PC-3 (cell line): Measurements from ENCODE around the gene C22orf15. TPM values are rescaled to one million over a fixed set of nuclear protein-coding genes. Genes with fewer than 3 reads are reported as not detected.

Experiments used
- ATAC-seq: fragments of 200-7000 bp; cut with Tn5 transposase; 2 replicates; pipeline ENCODE4 v1.9.1; 2020; ENCODE audit warnings: mild to moderate bottlenecking, moderate library complexity
- BruUV-seq: library from RNA; stranded (reverse); fragments of 400-500 nt; replicated peaks from 2 replicates; lab custom pipeline; 2021; lab: Mats Ljungman, UMichigan
- CTCF ChIA-PET: fragments of 300-600 bp; sonication (Branson Sonifier 250); formaldehyde crosslinking; loops from one replicate; lab custom pipeline; 2022; ENCODE audit warnings: antibody characterized with exemption; lab: Charles Lee
- POLR2A ChIA-PET: fragments of 300-600 bp; sonication (Branson Sonifier 250); formaldehyde crosslinking; loops from one replicate; lab custom pipeline; 2022; ENCODE audit warnings: antibody characterized with exemption; ENCODE audit not compliant: unreplicated experiment; lab: Charles Lee
- DNase-seq: peaks from one replicate; pipeline ENCODE4 v3.0.0-alpha.2; 2015
- H2AFZ ChIP-seq: fragments of 300-600 bp; sonication (generic); 2 replicates; pipeline ENCODE4 v1.6.0; 2016; ENCODE audit warnings: antibody characterized with exemption, low read length
- H3F3A ChIP-seq: fragments of 300-600 bp; sonication (generic); one replicate; pipeline ENCODE4 v1.6.0; 2017; ENCODE audit warnings: antibody characterized with exemption, low read length, control low read depth, mild to moderate bottlenecking; ENCODE audit not compliant: unreplicated experiment
- H3K27ac ChIP-seq: fragments of 300-600 bp; sonication (generic); 2 replicates; pipeline ENCODE4 v1.5.1; 2016; ENCODE audit warnings: mild to moderate bottlenecking, low read length
- H3K27me3 ChIP-seq: fragments of 300-600 bp; sonication (generic); 2 replicates; pipeline ENCODE4 v1.6.1; 2016; ENCODE audit warnings: low read length, mixed read lengths
- H3K36me3 ChIP-seq: fragments of 300-600 bp; sonication (generic); 2 replicates; pipeline ENCODE4 v1.6.1; 2016; ENCODE audit warnings: low read depth, mixed run types, low read length, mixed read lengths
- H3K4me1 ChIP-seq: fragments of 300-600 bp; sonication (generic); 2 replicates; pipeline ENCODE4 v1.5.1; 2016; ENCODE audit warnings: low read length; ENCODE audit not compliant: insufficient read depth
- H3K4me2 ChIP-seq: fragments of 300-600 bp; sonication (generic); 2 replicates; pipeline ENCODE4 v1.6.0; 2016; ENCODE audit warnings: low read length
- H3K4me3 ChIP-seq: fragments of 300-600 bp; sonication (generic); 2 replicates; pipeline ENCODE4 v1.5.1; 2016; ENCODE audit warnings: mild to moderate bottlenecking, low read length, mixed read lengths
- H3K79me2 ChIP-seq: fragments of 300-600 bp; sonication (generic); 2 replicates; pipeline ENCODE4 v1.6.1; 2017; ENCODE audit warnings: low read length, mixed read lengths
- H3K9ac ChIP-seq: fragments of 300-600 bp; sonication (generic); 2 replicates; pipeline ENCODE4 v1.6.0; 2016; ENCODE audit warnings: mild to moderate bottlenecking, low read length
- H3K9me2 ChIP-seq: fragments of 300-600 bp; sonication (generic); replicated peaks from 2 replicates; pipeline ENCODE4 v1.6.1; 2016; ENCODE audit warnings: mixed run types, low read length, mixed read lengths
- H3K9me3 ChIP-seq: fragments of 300-600 bp; sonication (generic); 2 replicates; pipeline ENCODE4 v1.6.1; 2016; ENCODE audit warnings: low read length, mixed read lengths
- H4K20me1 ChIP-seq: fragments of 300-600 bp; sonication (generic); 2 replicates; pipeline ENCODE4 v1.6.1; 2016; ENCODE audit warnings: low read length, mixed read lengths
- EZH2 ChIP-seq: fragments of 300-600 bp; sonication (generic); IDR thresholded peaks from one replicate; pipeline ENCODE4 v1.6.1; 2017; ENCODE audit warnings: antibody characterized with exemption, mild to moderate bottlenecking, low read length; ENCODE audit not compliant: unreplicated experiment
- EZH2phosphoT487 ChIP-seq: fragments of 300-600 bp; sonication (generic); IDR thresholded peaks from 2 replicates; pipeline ENCODE4 v1.6.1; 2018; ENCODE audit warnings: mild to moderate bottlenecking, antibody characterized with exemption, low read length, borderline replicate concordance
- intact Hi-C: fragments of 100-400 bp; cut with micrococcal nuclease; formaldehyde crosslinking; loops from 2 replicates; pipeline ENCODE4 v1.9.0; 2023
- total RNA-seq: library from RNA; depleted of rRNA; stranded (reverse); fragments of >200 nt; gene quantifications from 2 replicates; pipeline ENCODE4 v1.2.3, GENCODE V29; 2014
- TF ChIP-seq, protein P1 (sequence below): fragments of 300-600 bp; sonication (generic); conservative IDR thresholded peaks from 2 replicates; pipeline ENCODE4 v1.5.1; 2017; ENCODE audit warnings: antibody characterized with exemption, low read depth, mild to moderate bottlenecking, low read length

C22orf15 gene
- total RNA-seq, 1 experiment from 2014 or later: not detected

DNA sequence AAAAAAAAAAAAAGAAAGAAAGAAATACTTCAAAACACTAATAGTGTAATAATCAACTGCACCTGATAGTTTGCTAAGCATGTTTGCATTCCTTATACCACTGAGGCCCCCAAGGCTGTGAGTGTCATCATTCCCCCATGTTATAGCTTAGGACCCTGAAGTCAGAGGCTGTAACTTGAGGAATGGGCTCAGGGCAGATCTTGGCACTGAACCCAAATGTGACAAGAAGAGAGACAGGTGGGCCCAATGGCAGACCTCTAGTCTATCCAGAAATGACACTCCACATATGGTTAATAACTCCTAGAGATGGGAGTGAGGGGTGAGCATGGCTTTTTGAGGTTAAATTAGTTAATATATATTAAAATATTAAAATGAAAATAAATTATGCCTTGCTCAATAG lies 25.1 kb upstream of the C22orf15 start:
- H3K27me3 ChIP-seq: no peaks in the 10 kb centered on the region
- H3K9me3 ChIP-seq: no peaks in the 10 kb centered on the region
- H3K79me2 ChIP-seq: no peaks in the 10 kb centered on the region
- ChIA-PET CTCF (no interaction called here), POLR2A (no interaction called here)
- H3F3A ChIP-seq: no peaks in the 10 kb centered on the region
- DNase-seq (no peak), ATAC-seq (no peak)
- H3K9me2 ChIP-seq: no peaks in the 10 kb centered on the region
- H2AFZ ChIP-seq: no peak overlapping the region
- intact Hi-C loops: no loop called here
- H3K4me3 ChIP-seq: no peak overlapping the region
- no peak overlapping the region for H3K27ac ChIP-seq
- no peak overlapping the region for H3K9ac ChIP-seq
- no peaks in the 10 kb centered on the region for H4K20me1 ChIP-seq
- no TSS peak for BruUV-seq
- TF ChIP-seq EZH2 (no peak), EZH2phosphoT487 (no peak)
- TF ChIP-seq, protein P1, sequence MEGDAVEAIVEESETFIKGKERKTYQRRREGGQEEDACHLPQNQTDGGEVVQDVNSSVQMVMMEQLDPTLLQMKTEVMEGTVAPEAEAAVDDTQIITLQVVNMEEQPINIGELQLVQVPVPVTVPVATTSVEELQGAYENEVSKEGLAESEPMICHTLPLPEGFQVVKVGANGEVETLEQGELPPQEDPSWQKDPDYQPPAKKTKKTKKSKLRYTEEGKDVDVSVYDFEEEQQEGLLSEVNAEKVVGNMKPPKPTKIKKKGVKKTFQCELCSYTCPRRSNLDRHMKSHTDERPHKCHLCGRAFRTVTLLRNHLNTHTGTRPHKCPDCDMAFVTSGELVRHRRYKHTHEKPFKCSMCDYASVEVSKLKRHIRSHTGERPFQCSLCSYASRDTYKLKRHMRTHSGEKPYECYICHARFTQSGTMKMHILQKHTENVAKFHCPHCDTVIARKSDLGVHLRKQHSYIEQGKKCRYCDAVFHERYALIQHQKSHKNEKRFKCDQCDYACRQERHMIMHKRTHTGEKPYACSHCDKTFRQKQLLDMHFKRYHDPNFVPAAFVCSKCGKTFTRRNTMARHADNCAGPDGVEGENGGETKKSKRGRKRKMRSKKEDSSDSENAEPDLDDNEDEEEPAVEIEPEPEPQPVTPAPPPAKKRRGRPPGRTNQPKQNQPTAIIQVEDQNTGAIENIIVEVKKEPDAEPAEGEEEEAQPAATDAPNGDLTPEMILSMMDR: no peak
- H3K4me2 ChIP-seq: no peak overlapping the region
- no peaks in the 10 kb centered on the region for H3K36me3 ChIP-seq
- H3K4me1 ChIP-seq: no peaks in the 10 kb centered on the region

DNA sequence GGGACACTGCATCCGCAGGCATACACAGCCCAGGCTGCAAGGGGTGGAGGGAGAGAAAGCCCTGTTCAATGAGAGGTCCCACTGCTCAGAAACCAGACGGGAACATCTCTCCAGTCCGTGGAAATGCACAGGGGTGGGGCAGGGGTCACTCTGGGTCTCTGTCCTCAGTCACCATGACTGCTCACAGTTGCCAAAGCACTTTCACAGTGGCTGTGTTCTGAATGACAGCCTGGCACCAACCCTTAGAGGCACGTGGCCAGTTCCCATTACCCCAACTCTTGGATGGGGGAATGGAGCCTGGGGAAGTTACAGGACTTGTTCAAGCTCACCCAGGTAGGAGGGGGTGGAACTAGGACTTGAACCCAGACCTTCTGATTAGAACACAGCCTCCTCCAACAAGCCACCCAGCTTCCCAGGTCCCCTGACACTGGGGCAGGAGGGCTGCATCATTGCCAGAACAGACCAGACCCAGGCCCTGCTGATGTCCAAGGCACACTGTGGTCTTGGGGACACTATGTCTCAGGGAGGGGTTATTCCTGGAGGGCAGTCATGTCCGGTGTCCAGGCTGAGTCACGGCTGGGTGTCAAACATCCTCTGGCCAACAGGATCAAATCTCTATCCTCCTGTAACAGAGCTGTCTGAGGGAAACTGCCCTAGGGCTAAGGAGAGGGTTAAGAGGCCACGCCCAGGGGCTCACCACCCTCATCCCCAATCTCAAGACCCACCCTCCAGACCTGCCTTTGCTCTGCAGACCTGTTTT lies 20.1 kb upstream of the C22orf15 start:
- BruUV-seq: no TSS peak
- no peak overlapping the region for H3K4me2 ChIP-seq
- peaks cover 4% of the 10 kb centered on the region; the same call in 1 of the 2 replicates for H3K36me3 ChIP-seq
- intact Hi-C loops: no loop called here
- H3K9ac ChIP-seq: no peak overlapping the region
- H3K27ac ChIP-seq: no peak overlapping the region
- H2AFZ ChIP-seq: no peak overlapping the region
- H3K9me3 ChIP-seq: no peaks in the 10 kb centered on the region
- no peaks in the 10 kb centered on the region for H3K9me2 ChIP-seq
- H4K20me1 ChIP-seq: no peaks in the 10 kb centered on the region
- H3K27me3 ChIP-seq: no peaks in the 10 kb centered on the region
- ChIA-PET POLR2A (no interaction called here), CTCF (no interaction called here)
- no peaks in the 10 kb centered on the region for H3F3A ChIP-seq
- no peaks in the 10 kb centered on the region for H3K4me1 ChIP-seq
- H3K79me2 ChIP-seq: no peaks in the 10 kb centered on the region
- DNase-seq: no peak
- TF ChIP-seq EZH2 (no peak), EZH2phosphoT487 (no peak)
- TF ChIP-seq, protein P1: no peak
- no peak overlapping the region for H3K4me3 ChIP-seq
- ATAC-seq: no peak

DNA sequence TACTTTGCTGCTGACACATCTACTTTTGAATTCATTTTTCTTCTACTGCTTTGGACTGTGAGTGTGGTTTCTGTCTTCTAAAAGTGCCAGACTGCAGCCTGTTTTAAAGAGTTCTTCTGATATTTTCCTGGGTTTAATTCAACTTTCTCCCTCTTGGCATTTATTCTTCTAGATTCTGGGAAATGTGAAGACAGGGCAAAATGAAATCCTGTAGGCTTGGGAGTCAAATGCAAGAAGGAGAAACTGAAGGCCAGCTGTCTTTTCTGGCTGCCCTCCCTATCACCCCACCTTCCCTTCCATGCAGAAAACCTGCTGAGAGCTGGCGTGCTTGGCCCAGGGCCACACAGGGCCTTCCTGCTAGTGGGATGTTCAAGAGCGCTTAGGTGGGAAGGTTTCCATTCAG lies 19.5 kb upstream of the C22orf15 start:
- H3K9me2 ChIP-seq: no peaks in the 10 kb centered on the region
- no peaks in the 10 kb centered on the region for H3K4me1 ChIP-seq
- ATAC-seq (no peak), DNase-seq (no peak)
- no peaks in the 10 kb centered on the region for H3K79me2 ChIP-seq
- BruUV-seq: no TSS peak
- no peak overlapping the region for H3K4me3 ChIP-seq
- no peaks in the 10 kb centered on the region for H3F3A ChIP-seq
- intact Hi-C loops: no loop called here
- no peak overlapping the region for H2AFZ ChIP-seq
- no peak overlapping the region for H3K27ac ChIP-seq
- no peak overlapping the region for H3K4me2 ChIP-seq
- peaks cover 4% of the 10 kb centered on the region; the same call in 1 of the 2 replicates for H3K36me3 ChIP-seq
- no peaks in the 10 kb centered on the region for H3K27me3 ChIP-seq
- H3K9ac ChIP-seq: no peak overlapping the region
- ChIA-PET CTCF (no interaction called here), POLR2A (no interaction called here)
- TF ChIP-seq EZH2phosphoT487 (no peak), EZH2 (no peak)
- TF ChIP-seq, protein P1: no peak
- no peaks in the 10 kb centered on the region for H3K9me3 ChIP-seq
- no peaks in the 10 kb centered on the region for H4K20me1 ChIP-seq
